HepG2 (cell line): ENCODE results near the gene NSD2. TPM values are rescaled to one million over a fixed set of nuclear protein-coding genes. Genes with fewer than 3 reads are reported as not detected.

ENCODE experiments used
- ATAC-seq: fragments of 200-7000 bp; cut with Tn5 transposase; 3 replicates; pipeline ENCODE4 v1.9.1; 2020; ENCODE audit warnings: mild to moderate bottlenecking, moderate library complexity
- BruUV-seq: library from RNA; stranded (reverse); fragments of 400-500 nt; replicated peaks from 2 replicates; lab custom pipeline; 2021; lab: Mats Ljungman, UMichigan
- CTCF ChIA-PET: fragments of 300-600 bp; formaldehyde crosslinking; extraction: SDS; loops from one replicate; lab custom pipeline; 2021; ENCODE audit warnings: low total read pairs, inconsistent platforms, low intra/inter-chr PET ratio; lab: Yijun Ruan, JAX
- POLR2A ChIA-PET: fragments of 350-600 bp; sonication (Branson Sonifier 250); formaldehyde crosslinking; loops from one replicate; lab custom pipeline; 2020; ENCODE audit warnings: antibody characterized with exemption, inconsistent platforms; lab: Yijun Ruan, JAX
- DNase-seq: peaks from one replicate; pipeline ENCODE4 v3.0.0-alpha.2; 2015; ENCODE audit warnings: low spot score
- FAIRE-seq: peaks from 3 replicates; lab custom pipeline; 2011; peaks lifted over from hg19 to GRCh38; lab: Jason Lieb, UNC
- H2AFZ ChIP-seq: one replicate; pipeline ENCODE4 v1.6.1; 2011; ENCODE audit warnings: low read length, inconsistent platforms
- H3K27ac ChIP-seq: fragments of 300-600 bp; 3 replicates; pipeline ENCODE4 v1.8.0; 2011; ENCODE audit warnings: mixed run types, mild to moderate bottlenecking, mixed read lengths, low read length, inconsistent platforms; ENCODE audit not compliant: insufficient read depth; ENCODE audit errors: extremely low read length
- H3K27me3 ChIP-seq, 2 experiments: fragments of 200-600 bp in 1 of 2; 2 replicates in 1 of 2; 3 replicates in 1 of 2; pipeline versions ENCODE4 v1.6.0 to v1.8.0; 2011; ENCODE audit warnings: low read length in 2 of 2, mild to moderate bottlenecking in 2 of 2, moderate library complexity in 2 of 2, inconsistent platforms in 1 of 2; ENCODE audit not compliant: insufficient read depth in 2 of 2, control insufficient read depth in 1 of 2
- H3K36me3 ChIP-seq, 2 experiments: fragments of 200-600 bp in 1 of 2; replicated peaks in 1 of 2; 2 replicates in 1 of 2; 3 replicates in 1 of 2; pipeline versions ENCODE4 v1.5.1 to v1.8.0; 2011; ENCODE audit warnings: low read length in 2 of 2, inconsistent platforms in 1 of 2; ENCODE audit not compliant: insufficient read depth in 2 of 2, control insufficient read depth in 1 of 2
- H3K4me1 ChIP-seq: 2 replicates; pipeline ENCODE4 v1.5.1; 2012; ENCODE audit warnings: low read length, inconsistent platforms; ENCODE audit not compliant: insufficient read depth
- H3K4me2 ChIP-seq: 2 replicates; pipeline ENCODE4 v1.6.0; 2011; ENCODE audit warnings: low read depth, low read length, inconsistent platforms
- H3K4me3 ChIP-seq, 3 experiments: fragments of 200-600 bp in 1 of 3; sonication (generic), shearing (Covaris generic) in 1 of 3; replicated peaks in 1 of 3; 2 replicates each; pipeline ENCODE4 v1.5.1; 2011 to 2016; ENCODE audit warnings: low read length in 3 of 3, inconsistent platforms in 2 of 3, low read depth in 2 of 3, mild to moderate bottlenecking in 2 of 3, control low read depth in 1 of 3, mixed read lengths in 1 of 3; ENCODE audit not compliant: insufficient read depth in 1 of 3
- H3K79me2 ChIP-seq: one replicate; pipeline ENCODE4 v1.6.1; 2011; ENCODE audit warnings: low read length, inconsistent platforms; ENCODE audit not compliant: insufficient read depth
- H3K9ac ChIP-seq: 2 replicates; pipeline ENCODE4 v1.6.0; 2011; ENCODE audit warnings: mild to moderate bottlenecking, low read depth, low read length, inconsistent platforms; ENCODE audit not compliant: insufficient read depth
- H3K9me3 ChIP-seq: 2 replicates; pipeline ENCODE4 v1.5.1; 2012; ENCODE audit warnings: mild to moderate bottlenecking, low read length
- H4K20me1 ChIP-seq: 2 replicates; pipeline ENCODE4 v1.6.0; 2011; ENCODE audit warnings: inconsistent platforms, mild to moderate bottlenecking, low read length, moderate library complexity; ENCODE audit not compliant: insufficient read depth
- ATRX ChIP-seq: sonication (generic); formaldehyde crosslinking; IDR thresholded peaks from 2 replicates; pipeline ENCODE4 v1.4.0; 2020; ENCODE audit warnings: missing genetic modification reagents, borderline replicate concordance
- EED ChIP-seq: sonication (generic); formaldehyde crosslinking; IDR thresholded peaks from 2 replicates; pipeline ENCODE4 v1.5.0; 2020; ENCODE audit warnings: mild to moderate bottlenecking, missing genetic modification reagents
- FOSL1 ChIP-seq: sonication (generic); formaldehyde crosslinking; IDR thresholded peaks from 2 replicates; pipeline ENCODE4 v1.9.0; 2021; ENCODE audit warnings: missing genetic modification reagents, borderline replicate concordance
- FOSL2 ChIP-seq: sonication (generic); formaldehyde crosslinking; IDR thresholded peaks from 2 replicates; pipeline ENCODE4 v1.4.0; 2020; ENCODE audit warnings: missing genetic modification reagents
- GLI4 ChIP-seq: sonication (generic); formaldehyde crosslinking; IDR thresholded peaks from 2 replicates; pipeline ENCODE4 v1.5.1; 2020; ENCODE audit warnings: missing genetic modification reagents, mild to moderate bottlenecking, moderate library complexity, borderline replicate concordance
- NCOA5 ChIP-seq: sonication (generic); formaldehyde crosslinking; IDR thresholded peaks from 2 replicates; pipeline ENCODE4 v1.4.0; 2020; ENCODE audit warnings: missing genetic modification reagents
- PLRG1 ChIP-seq: fragments of 450-650 bp; conservative IDR thresholded peaks from 2 replicates; pipeline ENCODE4 v1.6.1; 2016
- ZC3H13 ChIP-seq: sonication (generic); formaldehyde crosslinking; IDR thresholded peaks from 2 replicates; pipeline ENCODE4 v1.8.1; 2023; ENCODE audit warnings: mild to moderate bottlenecking, missing genetic modification reagents, moderate library complexity
- ZNF292 ChIP-seq: sonication (generic); formaldehyde crosslinking; IDR thresholded peaks from 2 replicates; pipeline ENCODE4 v1.8.1; 2022; ENCODE audit warnings: mild to moderate bottlenecking, low read depth, missing genetic modification reagents, borderline replicate concordance
- ZNF329 ChIP-seq: sonication (generic); formaldehyde crosslinking; IDR thresholded peaks from 2 replicates; pipeline ENCODE4 v1.9.0; 2021; ENCODE audit warnings: low read depth, mild to moderate bottlenecking, missing genetic modification reagents
- ZNF432 ChIP-seq: sonication (generic); formaldehyde crosslinking; IDR thresholded peaks from 2 replicates; pipeline ENCODE4 v1.5.0; 2020; ENCODE audit warnings: missing genetic modification reagents, mild to moderate bottlenecking, borderline replicate concordance
- ZNF501 ChIP-seq: sonication (generic); formaldehyde crosslinking; IDR thresholded peaks from 2 replicates; pipeline ENCODE4 v1.5.1; 2020; ENCODE audit warnings: mild to moderate bottlenecking, moderate library complexity, missing genetic modification reagents
- ZNF607 ChIP-seq: sonication (generic); formaldehyde crosslinking; IDR thresholded peaks from 2 replicates; pipeline ENCODE4 v1.5.1; 2020; ENCODE audit warnings: missing genetic modification reagents, mild to moderate bottlenecking, borderline replicate concordance
- ZNF766 ChIP-seq: sonication (generic); formaldehyde crosslinking; IDR thresholded peaks from 2 replicates; pipeline ENCODE4 v1.5.0; 2020; ENCODE audit warnings: missing genetic modification reagents, borderline replicate concordance
- ZNF780A ChIP-seq: sonication (generic); formaldehyde crosslinking; IDR thresholded peaks from 2 replicates; pipeline ENCODE4 v1.8.0; 2022; ENCODE audit warnings: mild to moderate bottlenecking, missing genetic modification reagents, moderate library complexity
- WGBS: methylation state at CpG from one replicate; pipeline ENCODE4 v1.1.6; 2017; ENCODE audit warnings: low lambda C conversion rate; 5-methylcytosine and 5-hydroxymethylcytosine counted together
- in situ Hi-C: cut with HindIII; loops from 2 replicates; pipeline ENCODE4 v1.10.0; 2017; ENCODE audit warnings: low pct_unique_long_range_greater_than_20kb; ENCODE audit not compliant: extremely low pct_ligation_motif_present
- intact Hi-C: fragments of 100-400 bp; cut with micrococcal nuclease; formaldehyde crosslinking; loops from one replicate; pipeline ENCODE4 v1.10.0; 2022; ENCODE audit not compliant: unreplicated experiment
- polyA plus RNA-seq, 8 experiments: library from polyadenylated mRNA; depleted of rRNA in 3 of 8; stranded (reverse) in 7 of 8; unstranded in 1 of 8; fragments of >200 nt; fragmentation: Illumina TruSeq in 4 of 8; extraction: Trizol in 4 of 8; gene quantifications; 2 replicates each; pipeline versions ENCODE4 v1.2.1 to v1.2.3, GENCODE V29; 2011 to 2016; ENCODE audit warnings: low read depth in 4 of 8, missing spikeins in 1 of 8, mixed read lengths in 1 of 8; ENCODE audit not compliant: insufficient read depth in 1 of 8
- total RNA-seq, 5 experiments: library from RNA; depleted of rRNA; stranded (reverse); fragments of >200 nt; fragmentation: Illumina TruSeq; extraction: Trizol; gene quantifications; 2 replicates each; pipeline ENCODE4 v1.2.3, GENCODE V29; 2016; ENCODE audit warnings: low read depth in 1 of 5
- TF ChIP-seq, protein P1 (sequence below): sonication (generic); formaldehyde crosslinking; IDR thresholded peaks from 2 replicates; pipeline ENCODE4 v1.4.0; 2020; ENCODE audit warnings: missing genetic modification reagents, mild to moderate bottlenecking, borderline replicate concordance
- TF ChIP-seq, protein P2 (sequence below): sonication (generic); formaldehyde crosslinking; IDR thresholded peaks from 2 replicates; pipeline ENCODE4 v1.9.0; 2021; ENCODE audit warnings: missing genetic modification reagents, mild to moderate bottlenecking, borderline replicate concordance
- TF ChIP-seq, protein P3 (sequence below): IDR thresholded peaks from 2 replicates; pipeline ENCODE4 v1.6.1; 2016; ENCODE audit warnings: control low read depth

NSD2 gene
- total and polyA plus RNA-seq, 2 of the 13 experiments (the other 11 are each of a cell fraction or from before 2014, with no cell fraction given): 22.0 to 65.9 TPM

DNA sequence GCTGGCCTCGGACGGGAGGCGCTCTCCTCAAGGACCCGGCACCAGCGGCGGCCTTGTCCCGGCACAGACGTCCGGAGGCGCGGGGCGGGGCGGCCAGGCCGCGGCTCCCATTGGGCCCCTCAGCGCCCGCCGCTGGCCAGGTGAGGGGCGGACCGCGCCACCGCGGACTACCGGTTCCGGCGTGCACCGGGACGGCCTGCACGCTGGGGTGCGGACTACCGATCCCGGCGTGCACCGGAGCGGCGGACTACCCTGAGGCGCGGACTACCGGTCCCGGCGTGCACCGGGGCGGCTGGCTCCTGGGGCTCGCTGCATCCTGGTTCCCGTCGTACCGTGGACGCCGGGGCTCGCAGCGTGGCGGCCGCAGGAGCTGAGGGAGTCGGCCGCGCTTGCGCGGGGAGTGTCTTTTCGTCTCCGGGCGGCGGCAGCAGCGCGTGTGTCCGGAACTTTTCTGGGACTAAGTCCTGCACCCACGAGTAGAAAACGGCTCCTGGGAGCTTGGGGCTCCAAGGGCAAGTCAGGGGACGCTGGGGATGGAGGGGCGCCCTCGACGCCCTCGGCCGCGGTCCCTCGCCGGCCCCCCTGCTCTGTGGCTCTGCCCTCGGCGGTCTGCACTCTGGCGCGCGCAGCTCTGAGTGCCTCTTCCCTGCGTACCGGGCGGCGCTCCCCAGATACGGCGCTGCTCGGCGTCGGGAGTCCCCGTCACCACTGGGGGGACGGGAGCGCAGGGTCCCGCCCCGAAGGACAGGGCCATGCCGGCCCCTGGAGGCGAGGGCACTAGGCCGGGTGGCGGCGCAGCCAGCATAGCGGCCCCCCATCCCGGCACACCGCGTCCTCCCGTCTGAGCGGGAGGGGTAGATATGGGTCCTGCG lies 14.9 kb upstream of the NSD2 start, which contains the start of gene LETM1:
Gene LETM1, minus strand, starts transcription at position 86 of the 872 bp plus-strand sequence. CDS start 206 bp downstream, outside the sequence.
- H3K9ac ChIP-seq: peak within 1 kb of the TSS; percentile 89
- no peaks in the 10 kb centered on the region; a peak in 1 of 5 replicates for H3K36me3 ChIP-seq
- H3K79me2 ChIP-seq: peaks cover 44% of the 10 kb centered on the region
- DNase-seq (peak; percentile 84), FAIRE-seq (peak; percentile 26), ATAC-seq (peak; percentile 94)
- TSS peak; percentile 69 for BruUV-seq
- ChIA-PET CTCF (interaction anchor here (1.2 kb wide), 1 partner anchor 43 kb away, joined by 4 read pairs; no protein-coding TSS in a partner anchor), POLR2A (interaction anchor here (1.0 to 2.0 kb wide), 9 partner anchors 9 to 135 kb away, joined by 3 to 16 read pairs (median 4); partner anchors contain the start of genes NSD2, TACC3 and TMEM129)
- WGBS: 6% methylated on average over 3 of the region's 107 CpGs
- intact Hi-C loops: loop anchor here (2.0 kb wide), 2 partner anchors 14 to 42 kb away; partner anchors contain the start of gene NSD2
- peak within 1 kb of the TSS; percentile 90 to 96 (median 92) for H3K4me3 ChIP-seq
- peak within 1 kb of the TSS; percentile 72 for H3K27ac ChIP-seq
- no peak within 1 kb of the TSS for H2AFZ ChIP-seq
- H4K20me1 ChIP-seq: peaks cover 3% of the 10 kb centered on the region; the same call in 1 of the 2 replicates
- H3K4me2 ChIP-seq: peak within 1 kb of the TSS; percentile 89
- in situ Hi-C loops: no loop called here
- no peaks in the 10 kb centered on the region; a peak in 1 of 5 replicates for H3K27me3 ChIP-seq
- H3K4me1 ChIP-seq: peaks cover 68% of the 10 kb centered on the region
- no peaks in the 10 kb centered on the region for H3K9me3 ChIP-seq
- no peak for TF ChIP-seq ZNF780A
- TF ChIP-seq EED (CRISPR knock-in tag): no peak
- no peak for TF ChIP-seq FOSL1
- no peak for TF ChIP-seq PLRG1
- TF ChIP-seq ZNF292 (CRISPR knock-in tag): no peak
- no peak for TF ChIP-seq GLI4
- no peak for TF ChIP-seq ATRX (CRISPR knock-in tag)
- no peak for TF ChIP-seq NCOA5
- TF ChIP-seq ZNF432 (CRISPR knock-in tag): no peak
- no peak for TF ChIP-seq ZC3H13 (CRISPR knock-in tag)
- no peak for TF ChIP-seq ZNF329 (CRISPR knock-in tag)
- TF ChIP-seq, protein P1, sequence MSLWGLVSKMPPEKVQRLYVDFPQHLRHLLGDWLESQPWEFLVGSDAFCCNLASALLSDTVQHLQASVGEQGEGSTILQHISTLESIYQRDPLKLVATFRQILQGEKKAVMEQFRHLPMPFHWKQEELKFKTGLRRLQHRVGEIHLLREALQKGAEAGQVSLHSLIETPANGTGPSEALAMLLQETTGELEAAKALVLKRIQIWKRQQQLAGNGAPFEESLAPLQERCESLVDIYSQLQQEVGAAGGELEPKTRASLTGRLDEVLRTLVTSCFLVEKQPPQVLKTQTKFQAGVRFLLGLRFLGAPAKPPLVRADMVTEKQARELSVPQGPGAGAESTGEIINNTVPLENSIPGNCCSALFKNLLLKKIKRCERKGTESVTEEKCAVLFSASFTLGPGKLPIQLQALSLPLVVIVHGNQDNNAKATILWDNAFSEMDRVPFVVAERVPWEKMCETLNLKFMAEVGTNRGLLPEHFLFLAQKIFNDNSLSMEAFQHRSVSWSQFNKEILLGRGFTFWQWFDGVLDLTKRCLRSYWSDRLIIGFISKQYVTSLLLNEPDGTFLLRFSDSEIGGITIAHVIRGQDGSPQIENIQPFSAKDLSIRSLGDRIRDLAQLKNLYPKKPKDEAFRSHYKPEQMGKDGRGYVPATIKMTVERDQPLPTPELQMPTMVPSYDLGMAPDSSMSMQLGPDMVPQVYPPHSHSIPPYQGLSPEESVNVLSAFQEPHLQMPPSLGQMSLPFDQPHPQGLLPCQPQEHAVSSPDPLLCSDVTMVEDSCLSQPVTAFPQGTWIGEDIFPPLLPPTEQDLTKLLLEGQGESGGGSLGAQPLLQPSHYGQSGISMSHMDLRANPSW: peak; percentile 43; the same call in 1 of the 2 replicates
- 0 out of 2 replicates have a peak, but pooled peaks have one; percentile 5 for TF ChIP-seq ZNF766 (CRISPR knock-in tag)
- TF ChIP-seq, protein P2, sequence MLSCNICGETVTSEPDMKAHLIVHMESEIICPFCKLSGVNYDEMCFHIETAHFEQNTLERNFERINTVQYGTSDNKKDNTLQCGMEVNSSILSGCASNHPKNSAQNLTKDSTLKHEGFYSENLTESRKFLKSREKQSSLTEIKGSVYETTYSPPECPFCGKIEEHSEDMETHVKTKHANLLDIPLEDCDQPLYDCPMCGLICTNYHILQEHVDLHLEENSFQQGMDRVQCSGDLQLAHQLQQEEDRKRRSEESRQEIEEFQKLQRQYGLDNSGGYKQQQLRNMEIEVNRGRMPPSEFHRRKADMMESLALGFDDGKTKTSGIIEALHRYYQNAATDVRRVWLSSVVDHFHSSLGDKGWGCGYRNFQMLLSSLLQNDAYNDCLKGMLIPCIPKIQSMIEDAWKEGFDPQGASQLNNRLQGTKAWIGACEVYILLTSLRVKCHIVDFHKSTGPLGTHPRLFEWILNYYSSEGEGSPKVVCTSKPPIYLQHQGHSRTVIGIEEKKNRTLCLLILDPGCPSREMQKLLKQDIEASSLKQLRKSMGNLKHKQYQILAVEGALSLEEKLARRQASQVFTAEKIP (CRISPR knock-in tag): no peak
- TF ChIP-seq FOSL2: peak; percentile 36; the same call in 1 of the 2 replicates
- TF ChIP-seq, protein P3, sequence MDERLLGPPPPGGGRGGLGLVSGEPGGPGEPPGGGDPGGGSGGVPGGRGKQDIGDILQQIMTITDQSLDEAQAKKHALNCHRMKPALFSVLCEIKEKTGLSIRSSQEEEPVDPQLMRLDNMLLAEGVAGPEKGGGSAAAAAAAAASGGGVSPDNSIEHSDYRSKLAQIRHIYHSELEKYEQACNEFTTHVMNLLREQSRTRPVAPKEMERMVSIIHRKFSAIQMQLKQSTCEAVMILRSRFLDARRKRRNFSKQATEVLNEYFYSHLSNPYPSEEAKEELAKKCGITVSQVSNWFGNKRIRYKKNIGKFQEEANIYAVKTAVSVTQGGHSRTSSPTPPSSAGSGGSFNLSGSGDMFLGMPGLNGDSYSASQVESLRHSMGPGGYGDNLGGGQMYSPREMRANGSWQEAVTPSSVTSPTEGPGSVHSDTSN (CRISPR knock-in tag): no peak
- TF ChIP-seq ZNF501 (CRISPR knock-in tag): peak; percentile 85
- TF ChIP-seq ZNF607 (CRISPR knock-in tag): peak; percentile 65; the same call in 1 of the 2 replicates
